ENCODE results near the gene ORAI3. TPM values are rescaled to one million over a fixed set of nuclear protein-coding genes. Genes with fewer than 3 reads are reported as not detected.
A peak's percentile ranks its signal among the peaks of the same experiment; 100 is the strongest.

ORAI3 gene
- polyA plus RNA-seq (2013): 47.3 TPM

DNA sequence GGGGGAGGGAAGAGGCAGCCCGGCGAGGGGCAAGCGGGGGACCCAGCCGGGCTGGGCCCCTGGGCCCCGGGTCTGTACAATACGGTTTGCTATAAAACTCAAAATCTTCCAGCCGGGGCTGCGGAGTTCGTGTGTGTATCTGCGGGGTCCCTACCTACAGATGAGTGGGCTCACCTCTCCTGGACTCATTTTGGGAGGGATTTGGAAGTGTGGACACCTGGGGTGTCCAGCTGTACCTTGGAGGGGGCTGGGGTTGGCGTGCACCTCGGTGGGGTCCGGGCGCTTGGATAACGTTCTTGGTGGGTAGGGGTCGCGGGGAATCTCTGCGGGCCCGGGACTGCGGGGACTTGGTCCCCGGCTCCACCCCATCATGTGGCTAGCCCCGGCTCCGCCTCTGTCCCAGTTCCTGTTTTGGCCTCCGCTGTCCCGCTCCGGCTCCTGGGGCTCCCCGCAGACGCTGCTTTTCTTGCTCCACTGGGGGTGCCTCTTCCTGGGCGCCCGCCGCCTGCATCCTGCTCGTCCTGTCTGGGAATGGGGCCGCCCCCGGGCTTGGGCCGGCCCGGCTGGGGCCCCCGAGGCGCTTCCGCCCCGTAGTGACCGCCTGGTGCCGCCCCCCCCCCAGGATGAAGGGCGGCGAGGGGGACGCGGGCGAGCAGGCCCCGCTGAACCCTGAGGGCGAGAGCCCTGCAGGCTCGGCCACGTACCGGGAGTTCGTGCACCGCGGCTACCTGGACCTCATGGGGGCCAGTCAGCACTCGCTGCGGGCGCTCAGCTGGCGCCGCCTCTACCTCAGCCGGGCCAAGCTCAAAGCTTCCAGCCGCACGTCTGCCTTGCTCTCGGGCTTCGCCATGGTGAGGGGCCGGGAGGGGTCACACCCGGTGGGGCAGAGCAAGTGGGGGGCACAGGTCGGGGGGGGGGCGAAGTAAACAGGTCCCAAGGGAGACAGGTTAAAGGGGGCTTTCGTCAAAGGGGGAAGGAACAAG lies at the start of gene ORAI3:
ORAI3 (plus strand) TSS at position 402 of the 983 bp plus-strand sequence; CDS start at position 624, 222 bp downstream.
- Histone ChIP-seq H3K4me1 (ENCODE audit: control extremely low read depth in 1 of 4, control insufficient read depth in 4 of 4, insufficient read depth in 4 of 4, low read length in 3 of 4) (peaks cover 2 to 39% (median 30%) of the 10 kb centered on the region in 4 experiments), H3K4me3 (ENCODE audit: control insufficient read depth in 1 of 7, extremely low read depth in 1 of 7, insufficient read depth in 4 of 7, low read depth in 2 of 7, low read length in 6 of 7) (peak within 1 kb of the TSS; percentile 61 to 99 (median 87)), H3K36me3 (ENCODE audit: control insufficient read depth in 4 of 4, insufficient read depth in 4 of 4, low read length in 3 of 4) (peaks cover 0 to 58% (median 24%) of the 10 kb centered on the region in 4 experiments), H3K27ac (ENCODE audit: insufficient read depth in 1 of 2, low read depth in 1 of 2, low read length in 2 of 2, poor library complexity in 1 of 2, severe bottlenecking in 2 of 2) (peak within 1 kb of the TSS; percentile 67 to 89), H3K27me3 (replicated peaks in 2 of 5; ENCODE audit: control insufficient read depth in 4 of 5, insufficient read depth in 5 of 5, low read length in 4 of 5) (no peaks in the 10 kb centered on the region), H3K9me3 (ENCODE audit: control extremely low read depth in 1 of 5, control insufficient read depth in 4 of 5, insufficient read depth in 2 of 5, low read depth in 1 of 5, low read length in 4 of 5) (no peaks in the 10 kb centered on the region)
- peak; percentile 62 to 84 (median 78) for DNase-seq
- POLR2A ChIA-PET: interaction anchor here (0.6 kb wide), 1 partner anchor 11 kb away, joined by 3 read pairs; no protein-coding TSS in a partner anchor
- CTCF ChIA-PET: interaction anchor here (1.2 to 3.3 kb wide), 4 partner anchors 7 to 14 kb away, joined by 3 to 14 read pairs (median 7); no protein-coding TSS in a partner anchor
- under 1% methylated on average over 50 of the region's 70 CpGs for WGBS (ENCODE audit: insufficient coverage)

DNA sequence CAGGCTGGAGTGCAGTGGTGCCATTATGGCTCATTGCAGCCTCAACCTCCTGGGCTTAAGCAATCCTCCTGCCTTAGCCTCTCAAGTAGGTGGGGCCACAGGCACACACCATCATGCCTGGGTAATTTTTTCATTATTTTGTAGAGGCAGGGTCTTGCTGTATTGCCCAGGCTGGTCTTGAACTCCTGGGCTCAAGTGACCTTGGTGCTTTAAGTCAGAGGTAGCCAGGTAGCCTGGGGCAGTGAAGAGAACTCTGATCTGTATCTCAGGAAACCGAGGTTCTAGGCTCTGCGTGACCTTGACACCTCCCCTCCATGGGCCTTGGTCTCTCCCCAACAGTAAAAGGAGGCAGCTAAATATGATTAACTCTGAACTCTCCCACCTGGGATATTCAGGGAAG lies 49.1 kb upstream of the ORAI3 start:
- DNase-seq: no peak
- Histone ChIP-seq H3K27me3 (replicated peaks in 2 of 5; ENCODE audit: control insufficient read depth in 4 of 5, insufficient read depth in 5 of 5, low read length in 4 of 5) (no peaks in the 10 kb centered on the region), H3K36me3 (ENCODE audit: control insufficient read depth in 4 of 4, insufficient read depth in 4 of 4, low read length in 3 of 4) (no peaks in the 10 kb centered on the region), H3K4me1 (ENCODE audit: control extremely low read depth in 1 of 4, control insufficient read depth in 4 of 4, insufficient read depth in 4 of 4, low read length in 3 of 4) (peaks cover 3 to 52% (median 46%) of the 10 kb centered on the region in 4 experiments), H3K4me3 (ENCODE audit: control insufficient read depth in 1 of 7, extremely low read depth in 1 of 7, insufficient read depth in 4 of 7, low read depth in 2 of 7, low read length in 6 of 7) (no peak overlapping the region), H3K9me3 (ENCODE audit: control extremely low read depth in 1 of 5, control insufficient read depth in 4 of 5, insufficient read depth in 2 of 5, low read depth in 1 of 5, low read length in 4 of 5) (no peaks in the 10 kb centered on the region), H3K27ac (ENCODE audit: insufficient read depth in 1 of 2, low read depth in 1 of 2, low read length in 2 of 2, poor library complexity in 1 of 2, severe bottlenecking in 2 of 2) (no peak overlapping the region)
- WGBS (ENCODE audit: insufficient coverage): 100% methylated on average over 2 of the region's 2 CpGs
- CTCF ChIA-PET: interaction anchor here (2.0 to 3.6 kb wide), 3 partner anchors 24 to 47 kb away, joined by 5 to 28 read pairs (median 17); no protein-coding TSS in a partner anchor
- POLR2A ChIA-PET: no interaction called here

DNA sequence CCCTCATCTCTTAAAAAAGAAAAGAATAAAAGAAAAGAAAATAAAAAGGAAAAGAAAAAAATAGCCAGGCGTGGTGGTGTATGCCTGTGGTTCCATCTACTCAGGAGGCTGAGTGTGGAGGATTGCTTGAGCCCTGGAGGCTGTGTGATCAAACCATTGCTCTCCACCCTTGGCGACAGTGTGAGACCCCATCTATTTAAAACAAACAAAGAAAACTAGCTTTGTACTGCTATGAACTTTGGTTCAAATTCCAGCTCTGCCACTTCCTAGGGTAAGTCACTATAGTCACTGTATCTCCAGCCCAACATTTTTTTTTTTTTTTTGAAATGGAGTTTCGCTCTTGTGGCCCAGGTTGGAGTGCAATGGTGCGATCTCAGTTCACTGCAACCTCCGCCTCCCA lies 48.3 kb upstream of the ORAI3 start:
- Histone ChIP-seq H3K4me3 (ENCODE audit: control insufficient read depth in 1 of 7, extremely low read depth in 1 of 7, insufficient read depth in 4 of 7, low read depth in 2 of 7, low read length in 6 of 7) (no peak overlapping the region), H3K4me1 (ENCODE audit: control extremely low read depth in 1 of 4, control insufficient read depth in 4 of 4, insufficient read depth in 4 of 4, low read length in 3 of 4) (peaks cover 3 to 59% (median 51%) of the 10 kb centered on the region in 4 experiments), H3K27ac (ENCODE audit: insufficient read depth in 1 of 2, low read depth in 1 of 2, low read length in 2 of 2, poor library complexity in 1 of 2, severe bottlenecking in 2 of 2) (no peak overlapping the region), H3K36me3 (ENCODE audit: control insufficient read depth in 4 of 4, insufficient read depth in 4 of 4, low read length in 3 of 4) (no peaks in the 10 kb centered on the region), H3K27me3 (replicated peaks in 2 of 5; ENCODE audit: control insufficient read depth in 4 of 5, insufficient read depth in 5 of 5, low read length in 4 of 5) (no peaks in the 10 kb centered on the region), H3K9me3 (ENCODE audit: control extremely low read depth in 1 of 5, control insufficient read depth in 4 of 5, insufficient read depth in 2 of 5, low read depth in 1 of 5, low read length in 4 of 5) (no peaks in the 10 kb centered on the region)
- ChIA-PET POLR2A (interaction anchor here (2.2 kb wide), 1 partner anchor 25 kb away, joined by 11 read pairs; no protein-coding TSS in a partner anchor), CTCF (interaction anchor here (0.6 to 3.6 kb wide), 12 partner anchors 8 to 395 kb away, joined by 3 to 52 read pairs (median 6); partner anchors contain the start of gene BCL7C)
- DNase-seq: no peak
- WGBS (ENCODE audit: insufficient coverage): 100% methylated on average over 1 of the region's 5 CpGs

DNA sequence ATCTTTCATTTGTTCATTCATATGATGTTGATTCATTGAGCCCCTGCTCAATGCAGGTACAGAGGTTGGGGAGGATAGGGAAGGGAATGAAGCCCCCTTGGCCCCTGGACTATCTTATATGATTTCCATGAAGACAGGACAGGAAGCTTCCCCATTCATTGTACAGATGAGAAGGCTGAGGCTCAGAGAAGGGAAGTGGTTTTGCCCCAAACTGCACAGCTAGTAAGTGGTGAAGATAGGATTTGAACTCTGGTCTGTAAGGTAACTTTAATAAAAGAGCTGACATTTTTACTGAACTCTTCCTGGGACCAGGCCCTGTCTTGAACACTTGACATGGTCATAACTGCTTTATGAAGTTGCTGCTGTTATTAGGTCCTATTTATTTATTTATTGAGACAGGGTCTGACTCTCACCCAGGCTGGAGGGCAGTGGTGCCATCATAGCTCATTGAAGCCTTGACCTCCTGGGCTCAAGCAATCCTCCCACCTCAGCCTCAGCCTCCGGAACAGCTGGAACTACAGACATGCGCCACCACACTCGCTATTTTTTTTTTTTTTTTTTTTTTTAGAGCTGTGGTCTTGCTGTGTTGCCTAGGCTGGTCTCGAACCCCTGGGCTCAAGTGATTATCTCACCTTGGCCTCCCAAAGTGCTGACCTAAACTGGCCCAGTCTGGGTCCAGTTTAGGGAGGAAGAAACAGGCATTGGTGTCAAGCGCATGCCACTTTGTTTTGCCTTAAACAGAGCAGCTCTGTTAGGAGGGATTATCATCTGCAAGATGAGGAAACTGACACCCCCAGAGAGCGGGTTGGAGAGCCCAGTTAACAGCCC lies 47.5 kb upstream of the ORAI3 start:
- 40% methylated on average over 3 of the region's 6 CpGs for WGBS (ENCODE audit: insufficient coverage)
- peak in 2 of 3 donors; percentile 30 to 37 for DNase-seq
- Histone ChIP-seq H3K27me3 (replicated peaks in 2 of 5; ENCODE audit: control insufficient read depth in 4 of 5, insufficient read depth in 5 of 5, low read length in 4 of 5) (no peaks in the 10 kb centered on the region), H3K36me3 (ENCODE audit: control insufficient read depth in 4 of 4, insufficient read depth in 4 of 4, low read length in 3 of 4) (no peaks in the 10 kb centered on the region), H3K4me1 (ENCODE audit: control extremely low read depth in 1 of 4, control insufficient read depth in 4 of 4, insufficient read depth in 4 of 4, low read length in 3 of 4) (peaks cover 3 to 54% (median 44%) of the 10 kb centered on the region in 4 experiments), H3K9me3 (ENCODE audit: control extremely low read depth in 1 of 5, control insufficient read depth in 4 of 5, insufficient read depth in 2 of 5, low read depth in 1 of 5, low read length in 4 of 5) (no peaks in the 10 kb centered on the region), H3K27ac (ENCODE audit: insufficient read depth in 1 of 2, low read depth in 1 of 2, low read length in 2 of 2, poor library complexity in 1 of 2, severe bottlenecking in 2 of 2) (peak overlapping the region in 1 of 2 experiments; percentile 81), H3K4me3 (ENCODE audit: control insufficient read depth in 1 of 7, extremely low read depth in 1 of 7, insufficient read depth in 4 of 7, low read depth in 2 of 7, low read length in 6 of 7) (peak overlapping the region; percentile 57 to 82 (median 70))
- ChIA-PET POLR2A (interaction anchor here (0.6 to 2.2 kb wide), 5 partner anchors 23 to 87 kb away, joined by 3 to 11 read pairs (median 3); no protein-coding TSS in a partner anchor), CTCF (interaction anchor here (0.8 to 3.6 kb wide), 20 partner anchors 9 to 131 kb away, joined by 3 to 52 read pairs (median 4); partner anchors contain the start of gene BCL7C)

DNA sequence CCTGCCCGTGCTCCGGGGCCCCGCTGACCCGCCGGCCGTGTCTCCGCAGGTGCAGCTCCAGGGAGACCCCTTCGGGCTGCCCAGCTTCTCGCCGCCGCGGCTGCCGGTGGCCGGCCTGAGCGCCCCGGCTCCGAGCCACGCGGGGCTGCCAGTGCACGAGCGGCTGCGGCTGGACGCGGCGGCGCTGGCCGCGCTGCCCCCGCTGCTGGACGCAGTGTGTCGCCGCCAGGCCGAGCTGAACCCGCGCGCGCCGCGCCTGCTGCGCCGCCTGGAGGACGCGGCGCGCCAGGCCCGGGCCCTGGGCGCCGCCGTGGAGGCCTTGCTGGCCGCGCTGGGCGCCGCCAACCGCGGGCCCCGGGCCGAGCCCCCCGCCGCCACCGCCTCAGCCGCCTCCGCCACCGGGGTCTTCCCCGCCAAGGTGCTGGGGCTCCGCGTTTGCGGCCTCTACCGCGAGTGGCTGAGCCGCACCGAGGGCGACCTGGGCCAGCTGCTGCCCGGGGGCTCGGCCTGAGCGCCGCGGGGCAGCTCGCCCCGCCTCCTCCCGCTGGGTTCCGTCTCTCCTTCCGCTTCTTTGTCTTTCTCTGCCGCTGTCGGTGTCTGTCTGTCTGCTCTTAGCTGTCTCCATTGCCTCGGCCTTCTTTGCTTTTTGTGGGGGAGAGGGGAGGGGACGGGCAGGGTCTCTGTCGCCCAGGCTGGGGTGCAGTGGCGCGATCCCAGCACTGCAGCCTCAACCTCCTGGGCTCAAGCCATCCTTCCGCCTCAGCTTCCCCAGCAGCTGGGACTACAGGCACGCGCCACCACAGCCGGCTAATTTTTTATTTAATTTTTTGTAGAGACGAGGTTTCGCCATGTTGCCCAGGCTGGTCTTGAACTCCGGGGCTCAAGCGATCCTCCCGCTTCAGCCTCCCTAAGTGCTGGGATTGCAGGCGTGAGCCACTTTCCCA lies 46.6 kb upstream of the ORAI3 start:
- H3K4me3 ChIP-seq (ENCODE audit: control insufficient read depth in 1 of 7, extremely low read depth in 1 of 7, insufficient read depth in 4 of 7, low read depth in 2 of 7, low read length in 6 of 7): peak overlapping the region; percentile 58 to 82 (median 75)
- DNase-seq: peak; percentile 54 to 78 (median 73)
- no peaks in the 10 kb centered on the region for H3K36me3 ChIP-seq (ENCODE audit: control insufficient read depth in 4 of 4, insufficient read depth in 4 of 4, low read length in 3 of 4)
- WGBS (ENCODE audit: insufficient coverage): 6% methylated on average over 91 of the region's 99 CpGs
- H3K4me1 ChIP-seq (ENCODE audit: control extremely low read depth in 1 of 4, control insufficient read depth in 4 of 4, insufficient read depth in 4 of 4, low read length in 3 of 4): peaks cover 1 to 51% (median 40%) of the 10 kb centered on the region in 4 experiments
- no peaks in the 10 kb centered on the region for H3K27me3 ChIP-seq (replicated peaks in 2 of 5; ENCODE audit: control insufficient read depth in 4 of 5, insufficient read depth in 5 of 5, low read length in 4 of 5)
- ChIA-PET CTCF (interaction anchor here (0.8 to 3.6 kb wide), 17 partner anchors 10 to 132 kb away, joined by 3 to 52 read pairs (median 4); partner anchors contain the start of gene BCL7C), POLR2A (interaction anchor here (0.7 to 2.2 kb wide), 5 partner anchors 27 to 244 kb away, joined by 3 to 11 read pairs (median 3); partner anchors contain the start of gene FBRS)
- H3K9me3 ChIP-seq (ENCODE audit: control extremely low read depth in 1 of 5, control insufficient read depth in 4 of 5, insufficient read depth in 2 of 5, low read depth in 1 of 5, low read length in 4 of 5): no peaks in the 10 kb centered on the region
- H3K27ac ChIP-seq (ENCODE audit: insufficient read depth in 1 of 2, low read depth in 1 of 2, low read length in 2 of 2, poor library complexity in 1 of 2, severe bottlenecking in 2 of 2): peak overlapping the region; percentile 77 to 81

All from common myeloid progenitor, CD34-positive (primary cell).